Measurements from ENCODE around the gene SCFD2. TPM values are rescaled to one million over a fixed set of nuclear protein-coding genes. Genes with fewer than 3 reads are reported as not detected.

The SCFD2 gene
- total and polyA plus RNA-seq, 2 of the 8 experiments (the other 6 are each of a cell fraction or from before 2014, with no cell fraction given), result 6.2 to 10.2 TPM

GRCh38 chr4:53018471-53018870 is 347.4 kb downstream of the SCFD2 start:
- no peaks in the 10 kb centered on the region for H3K36me3 ChIP-seq (ENCODE audit: control insufficient read depth in 2 of 4, insufficient read depth in 4 of 4, low read length in 3 of 4)
- no peak for FAIRE-seq
- no peak overlapping the region for H2BK12ac ChIP-seq (ENCODE audit: low read depth, low read length)
- TF ChIP-seq SUZ12 (IDR thresholded peaks at IDR 0.05; ENCODE audit: low read length) (no peak), KDM5A (IDR thresholded peaks at IDR 0.05; ENCODE audit: low read length) (no peak), TBP (IDR thresholded peaks at IDR 0.05; ENCODE audit: low read depth, low read length) (no peak), CHD1 (IDR thresholded peaks at IDR 0.05; ENCODE audit: low read depth, low read length) (no peak), SP2 (IDR thresholded peaks at IDR 0.05; ENCODE audit: low read length) (no peak), GTF2F1 (IDR thresholded peaks at IDR 0.05; ENCODE audit: borderline replicate concordance, low read depth, low read length) (no peak), TAF1 (IDR thresholded peaks at IDR 0.05; ENCODE audit: low read depth, low read length) (no peak), TEAD4 (IDR thresholded peaks at IDR 0.05; ENCODE audit: low read depth, low read length) (no peak), TAF7 (optimal IDR thresholded peaks at IDR 0.05; ENCODE audit: borderline replicate concordance, low read depth, low read length) (no peak), SRF (IDR thresholded peaks at IDR 0.05; ENCODE audit: low read depth, low read length) (no peak)
- H3K79me1 ChIP-seq (ENCODE audit: low read depth, low read length), result no peaks in the 10 kb centered on the region
- no peak overlapping the region for H2BK120ac ChIP-seq (replicated peaks; ENCODE audit: low read depth, low read length)
- H3K23ac ChIP-seq (ENCODE audit: insufficient read length), result no peak overlapping the region
- H3K27me3 ChIP-seq (replicated peaks in 1 of 4; ENCODE audit: control insufficient read depth in 3 of 4, extremely low read depth in 1 of 4, insufficient read depth in 3 of 4, low read length in 3 of 4), result no peaks in the 10 kb centered on the region
- no peak overlapping the region for H2AK5ac ChIP-seq (ENCODE audit: low read depth, low read length)
- no peak overlapping the region for H4K8ac ChIP-seq (ENCODE audit: extremely low read depth, insufficient read depth, low read length)
- H3K27ac ChIP-seq (ENCODE audit: low read depth, low read length), result no peak overlapping the region
- POLR2A ChIA-PET (ENCODE audit: partially characterized antibody), result no interaction called here
- H2BK20ac ChIP-seq (ENCODE audit: low read length), result no peak overlapping the region
- H3K4ac ChIP-seq (replicated peaks; ENCODE audit: insufficient read length, low read depth, low read length), result no peak overlapping the region
- CTCF ChIA-PET (ENCODE audit: partially characterized antibody), result interaction anchor here (6.7 kb wide), 1 partner anchor 1215 kb away, joined by 51 read pairs; no protein-coding TSS in a partner anchor
- H3K14ac ChIP-seq (ENCODE audit: insufficient read length), result no peak overlapping the region
- H4K5ac ChIP-seq (ENCODE audit: insufficient read length, low read depth, low read length), result no peak overlapping the region
- no peaks in the 10 kb centered on the region for H3K9me3 ChIP-seq (ENCODE audit: insufficient read depth in 2 of 2, low read depth in 1 of 2, low read length in 1 of 2)
- H2BK15ac ChIP-seq (ENCODE audit: low read length), result no peak overlapping the region
- H3K18ac ChIP-seq (ENCODE audit: extremely low read depth, low read length), result no peak overlapping the region
- H3K4me3 ChIP-seq (ENCODE audit: extremely low read depth in 1 of 4, insufficient read depth in 2 of 4, low read depth in 3 of 4, low read length in 4 of 4), result no peak overlapping the region
- H3K4me1 ChIP-seq (replicated peaks in 1 of 4; ENCODE audit: control insufficient read depth in 3 of 4, insufficient read depth in 4 of 4, low read length in 3 of 4), result no peaks in the 10 kb centered on the region
- peak overlapping the region; percentile 25 for H4K91ac ChIP-seq (replicated peaks; ENCODE audit: insufficient read length, low read length)
- no peak overlapping the region for H2BK5ac ChIP-seq (ENCODE audit: low read depth, low read length)
- H4K20me1 ChIP-seq (replicated peaks in 1 of 2; ENCODE audit: control insufficient read depth in 1 of 2, insufficient read depth in 2 of 2, low read length in 2 of 2), result no peaks in the 10 kb centered on the region
- no peak overlapping the region for H3K4me2 ChIP-seq (ENCODE audit: insufficient read depth in 1 of 2, low read depth in 2 of 2, low read length in 2 of 2)
- H3K23me2 ChIP-seq (ENCODE audit: low read depth, low read length), result no peaks in the 10 kb centered on the region
- DNase-seq (ENCODE audit: low read depth in 1 of 2, low spot score in 2 of 2), result no peak
- H2AFZ ChIP-seq (ENCODE audit: low read length), result no peak overlapping the region
- no peaks in the 10 kb centered on the region; a peak in 1 of 4 replicates for H3K79me2 ChIP-seq (ENCODE audit: control insufficient read depth in 1 of 2, insufficient read depth in 2 of 2, low read length in 2 of 2)
- no peak overlapping the region for H3K56ac ChIP-seq (replicated peaks; ENCODE audit: insufficient read length, low read depth, low read length)
- no peak overlapping the region for H3K9ac ChIP-seq (replicated peaks in 1 of 4; ENCODE audit: extremely low read depth in 1 of 4, low read depth in 3 of 4, low read length in 3 of 4)
- 84% methylated on average over 3 of the region's 3 CpGs; no CpG with 5 or more reads in 1 of the 2 experiments for WGBS, 2 experiments (ENCODE audit: extremely low coverage in 1 of 2, insufficient coverage in 1 of 2, insufficient read length in 1 of 2, insufficient replicate concordance in 2 of 2, low coverage in 1 of 2, low lambda C conversion rate in 2 of 2, missing lambda C conversion rate in 1 of 2)

Measured in H1 (cell line).